GM18526 (cell line): ENCODE data around the gene PRKG1.

ENCODE experiments used
- POLR2A ChIP-seq: IDR thresholded peaks from 3 replicates; pipeline ENCODE4 v1.6.1; 2011; ENCODE audit not compliant: insufficient read length; ENCODE audit errors: extremely low read depth

PRKG1 gene

DNA sequence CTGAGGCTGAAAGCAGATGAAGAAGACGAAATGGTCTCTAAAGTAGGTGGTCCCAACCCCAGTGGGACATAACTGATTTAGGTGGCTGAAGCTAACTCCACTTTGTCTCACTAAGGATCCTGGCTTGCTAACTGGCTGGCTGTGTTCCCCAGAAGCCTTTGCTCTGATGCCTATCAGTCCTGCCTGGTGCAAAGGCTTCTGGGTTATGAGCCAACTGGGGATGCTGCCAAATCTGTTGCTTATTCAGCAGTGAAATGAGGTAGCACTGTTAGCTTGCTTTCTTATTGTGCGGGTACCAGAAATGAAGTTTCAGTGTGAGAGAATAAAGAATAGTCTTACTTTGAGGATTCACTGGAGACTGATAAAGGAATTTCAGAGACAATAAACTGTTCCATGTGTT, 18.1 kb downstream of the PRKG1 start:
- no peak for TF ChIP-seq POLR2A

DNA sequence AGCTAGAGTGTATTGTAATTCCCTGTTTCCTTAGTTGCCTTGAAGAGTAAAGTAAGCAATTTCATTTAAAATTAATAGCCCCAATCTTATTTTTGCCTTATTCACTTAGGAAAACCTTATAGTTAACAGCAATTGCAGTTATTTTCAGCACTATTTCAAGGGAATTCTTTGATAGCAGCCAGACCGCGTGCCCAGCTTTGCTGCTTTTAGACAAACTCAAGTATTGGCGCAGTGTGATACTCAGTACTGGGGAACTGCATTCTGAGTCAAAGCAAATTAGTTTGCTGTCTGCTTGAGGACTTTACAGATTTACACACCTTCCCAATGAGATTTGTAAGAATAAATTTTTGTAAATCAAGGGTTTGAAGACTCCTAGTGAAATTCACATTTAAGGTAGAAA, 21.2 kb downstream of the PRKG1 start:
- no peak for TF ChIP-seq POLR2A

- no peak for TF ChIP-seq POLR2A
Measured at GRCh38 chr10:51097546-51097945, 23.3 kb downstream of the PRKG1 start.

DNA sequence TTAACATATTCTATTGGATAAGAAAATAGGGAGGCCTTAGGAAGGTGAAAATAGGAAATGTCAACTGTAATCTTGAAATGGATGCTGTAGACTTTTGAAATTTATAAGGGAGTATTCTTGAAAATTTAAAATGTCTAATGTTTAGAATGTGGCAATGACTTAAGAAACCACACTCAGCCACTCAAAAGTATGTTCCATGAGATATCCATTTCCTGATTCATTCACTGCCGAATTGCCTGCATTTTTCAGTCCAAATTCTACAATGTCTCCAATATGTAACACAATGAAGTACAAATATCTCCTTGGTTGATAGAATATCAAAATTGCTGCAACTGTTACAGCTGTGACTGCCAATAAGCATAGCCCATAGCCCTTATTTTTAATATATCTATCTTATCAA, 25.9 kb downstream of the PRKG1 start:
- TF ChIP-seq POLR2A, result no peak

GRCh38 chr10:51103554-51104217, 29.4 kb downstream of the PRKG1 start:
- TF ChIP-seq POLR2A, result no peak

- no peak for TF ChIP-seq POLR2A
Measured at GRCh38 chr10:51106311-51106945, 32.1 kb downstream of the PRKG1 start.

- TF ChIP-seq POLR2A, result no peak
Measured at GRCh38 chr10:51108406-51108805, 34.1 kb downstream of the PRKG1 start.

- no peak for TF ChIP-seq POLR2A
Measured at GRCh38 chr10:51109801-51110533, 35.7 kb downstream of the PRKG1 start.

DNA sequence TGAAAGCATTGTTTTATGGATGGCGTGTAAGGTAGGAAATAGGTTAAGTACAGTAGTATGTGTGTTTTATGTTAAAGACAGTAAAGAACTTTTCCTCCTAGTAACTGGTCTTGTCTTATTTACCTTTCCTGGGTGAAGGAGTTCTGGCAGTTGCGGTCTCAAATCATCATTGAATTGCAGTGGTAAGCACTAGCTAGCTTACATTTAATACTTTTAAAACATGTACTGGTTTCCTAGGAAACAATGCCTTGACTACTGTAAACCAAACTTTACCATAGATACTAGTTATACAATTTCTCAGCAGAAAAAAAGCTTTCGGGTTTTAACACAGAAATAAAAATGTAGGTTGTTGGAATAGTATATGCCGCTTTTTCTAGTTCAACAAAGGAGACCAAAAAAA, 37.7 kb downstream of the PRKG1 start:
- TF ChIP-seq POLR2A, result no peak

- TF ChIP-seq POLR2A, result no peak
Measured at GRCh38 chr10:51113007-51113406, 38.7 kb downstream of the PRKG1 start.

- no peak for TF ChIP-seq POLR2A
Measured at GRCh38 chr10:51117053-51117660, 42.9 kb downstream of the PRKG1 start.

DNA sequence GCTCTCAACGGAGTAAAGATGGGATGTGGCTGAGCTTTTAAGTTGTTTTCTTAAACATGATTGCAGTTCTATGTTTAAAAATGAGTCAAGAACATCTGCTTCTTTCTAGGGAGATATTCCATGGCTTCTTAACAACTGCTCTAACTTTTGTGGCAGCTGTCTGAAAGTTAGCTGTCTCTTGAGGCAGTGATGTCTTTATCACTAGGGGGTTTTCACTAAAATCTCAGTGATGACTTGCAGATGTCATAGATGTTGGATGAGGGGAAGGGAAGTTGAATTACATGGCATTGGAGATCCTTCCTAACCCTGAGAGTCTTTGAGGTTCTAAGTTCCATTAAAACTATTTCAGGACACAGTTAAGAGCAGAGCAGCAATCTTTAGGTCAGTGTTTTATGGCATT, 43.5 kb downstream of the PRKG1 start:
- TF ChIP-seq POLR2A, result no peak

- no peak for TF ChIP-seq POLR2A
Measured at GRCh38 chr10:51119441-51119840, 45.2 kb downstream of the PRKG1 start.

DNA sequence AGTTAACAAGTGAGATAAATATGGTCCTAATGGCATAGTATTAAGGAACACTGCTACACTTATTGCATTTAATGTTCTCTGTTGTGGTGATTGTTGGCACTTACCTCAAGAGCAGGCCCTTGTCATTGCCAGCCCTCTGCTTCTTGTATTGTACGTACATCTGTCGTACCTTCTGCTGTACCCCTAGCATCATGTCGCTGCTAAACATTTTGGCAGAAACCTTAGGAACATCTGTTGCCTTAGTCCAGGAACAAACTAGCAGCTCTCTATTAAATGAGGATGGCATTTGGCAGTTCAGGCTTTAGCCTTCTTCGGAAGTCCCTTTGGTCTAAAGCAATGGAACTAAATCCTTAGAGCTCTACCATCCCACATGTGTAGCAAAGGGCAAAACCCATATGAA, 47.6 kb downstream of the PRKG1 start:
- no peak for TF ChIP-seq POLR2A

DNA sequence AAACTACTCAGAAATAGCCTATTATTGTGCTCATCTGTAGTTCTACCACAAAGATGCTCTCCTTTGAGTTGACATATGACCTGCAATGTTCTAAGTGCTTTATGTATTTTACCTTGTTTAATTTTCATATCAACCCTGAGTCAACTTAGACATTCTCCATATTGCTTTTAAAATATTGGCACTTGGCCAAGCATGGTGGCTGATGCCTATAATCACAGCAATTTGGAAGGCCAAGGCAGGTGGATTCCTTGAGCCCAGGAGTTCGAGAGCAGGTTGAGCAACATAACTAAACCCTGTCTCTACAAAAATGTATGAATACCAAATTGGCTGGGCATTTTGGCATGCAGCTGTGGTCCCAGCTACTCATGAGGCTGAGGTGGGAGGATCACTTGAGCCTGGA, 50.6 kb downstream of the PRKG1 start:
- TF ChIP-seq POLR2A, result no peak

DNA sequence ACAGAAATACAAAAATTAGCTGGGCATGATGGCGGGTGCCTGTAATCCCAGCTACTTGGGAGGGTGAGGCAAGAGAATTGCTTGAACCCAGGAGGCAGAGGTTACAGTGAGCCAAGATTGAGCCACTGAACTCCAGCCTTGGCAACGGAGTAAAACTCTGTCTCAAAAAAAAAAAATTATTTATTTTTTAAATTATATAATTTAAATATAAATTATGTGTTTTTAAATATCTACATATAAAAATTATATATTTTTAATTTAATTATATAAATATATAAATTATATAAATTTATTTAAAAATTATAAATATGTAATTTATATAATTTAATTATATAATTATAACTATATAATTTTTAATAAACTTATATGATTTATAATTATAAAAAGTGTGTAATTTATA, 51.2 kb downstream of the PRKG1 start:
- no peak for TF ChIP-seq POLR2A

DNA sequence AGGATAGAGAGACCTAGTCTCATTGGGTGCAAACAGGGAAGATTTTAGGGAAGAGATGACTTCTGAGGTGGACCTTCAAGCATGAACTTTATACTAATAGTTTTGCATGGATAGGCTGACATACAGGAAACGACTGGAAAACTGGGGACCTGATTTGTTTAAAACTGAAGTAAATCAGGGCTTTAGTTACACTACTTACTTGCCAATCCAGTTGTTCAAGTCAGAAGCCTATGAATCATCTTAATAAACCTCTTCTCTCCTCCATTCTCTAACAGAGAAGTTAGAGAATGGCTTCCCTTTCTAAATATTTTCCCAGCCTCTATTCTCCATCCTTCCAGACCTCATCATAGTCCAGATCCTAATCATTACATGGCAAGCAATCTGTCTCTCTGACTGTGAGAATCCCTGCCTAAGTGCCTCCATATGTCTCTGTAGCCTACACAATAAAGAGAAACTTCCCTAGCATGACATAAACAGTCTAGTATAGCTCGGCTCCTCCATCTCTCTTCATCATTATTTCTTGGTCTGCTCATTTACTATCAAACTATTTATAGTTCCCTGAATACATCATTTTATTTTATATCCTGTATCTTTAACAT, 55.8 kb downstream of the PRKG1 start:
- TF ChIP-seq POLR2A, result no peak
